ENCODE measurements around the gene SLC38A6. TPM values are rescaled to one million over a fixed set of nuclear protein-coding genes. Genes with fewer than 3 reads are reported as not detected.

SLC38A6 gene
- total RNA-seq, 4 donors from 2014 or later, result 2.3 to 57.5 (median 34.8) TPM

GRCh38 chr14:60975551-60975950, 5.5 kb upstream of the SLC38A6 start:
- no peaks in the 10 kb centered on the region for H3K4me1 ChIP-seq
- no peaks in the 10 kb centered on the region for H3K36me3 ChIP-seq
- TF ChIP-seq CTCF (IDR thresholded peaks at IDR 0.05), result no peak
- no peak for TF ChIP-seq POLR2A (IDR thresholded peaks at IDR 0.05)
- intact Hi-C loops (cut with DNase I; ENCODE audit: low total_unique reads), result no loop called here
- no peak overlapping the region for H3K27ac ChIP-seq
- DNase-seq, result no peak
- H3K9me3 ChIP-seq, result no peaks in the 10 kb centered on the region
- H3K27me3 ChIP-seq, result no peaks in the 10 kb centered on the region
- no peak overlapping the region for H3K4me3 ChIP-seq

GRCh38 chr14:60977847-60978246, 3.2 kb upstream of the SLC38A6 start:
- TF ChIP-seq CTCF (IDR thresholded peaks at IDR 0.05), result no peak
- TF ChIP-seq POLR2A (IDR thresholded peaks at IDR 0.05), result no peak
- Histone ChIP-seq H3K36me3 (no peaks in the 10 kb centered on the region), H3K4me3 (no peak overlapping the region), H3K27me3 (no peaks in the 10 kb centered on the region), H3K9me3 (no peaks in the 10 kb centered on the region), H3K27ac (no peak overlapping the region), H3K4me1 (no peaks in the 10 kb centered on the region)
- intact Hi-C loops (cut with DNase I; ENCODE audit: low total_unique reads), result no loop called here
- DNase-seq, result no peak

- intact Hi-C loops (cut with DNase I; ENCODE audit: low total_unique reads), result no loop called here
- no peak for DNase-seq
- Histone ChIP-seq H3K27me3 (no peaks in the 10 kb centered on the region), H3K4me3 (peak overlapping the region; percentile 93 to 97), H3K4me1 (no peaks in the 10 kb centered on the region), H3K36me3 (no peaks in the 10 kb centered on the region), H3K27ac (peak overlapping the region; percentile 83 to 96), H3K9me3 (no peaks in the 10 kb centered on the region)
- TF ChIP-seq POLR2A (IDR thresholded peaks at IDR 0.05) (no peak), CTCF (IDR thresholded peaks at IDR 0.05) (no peak)
These were observed 799 bp downstream of the SLC38A6 start for GRCh38 chr14:60981633-60982455.

- Histone ChIP-seq H3K36me3 (no peaks in the 10 kb centered on the region), H3K27ac (no peak overlapping the region), H3K9me3 (no peaks in the 10 kb centered on the region), H3K4me1 (no peaks in the 10 kb centered on the region), H3K4me3 (no peak overlapping the region), H3K27me3 (no peaks in the 10 kb centered on the region)
- intact Hi-C loops (cut with DNase I; ENCODE audit: low total_unique reads), result no loop called here
- TF ChIP-seq POLR2A (IDR thresholded peaks at IDR 0.05), result no peak
- no peak for TF ChIP-seq CTCF (IDR thresholded peaks at IDR 0.05)
- DNase-seq, result no peak
These were observed 3.2 kb downstream of the SLC38A6 start for GRCh38 chr14:60984196-60984595.

GRCh38 chr14:60986500-60986899, 5.5 kb downstream of the SLC38A6 start:
- TF ChIP-seq POLR2A (IDR thresholded peaks at IDR 0.05) (no peak), CTCF (IDR thresholded peaks at IDR 0.05) (no peak)
- Histone ChIP-seq H3K36me3 (no peaks in the 10 kb centered on the region), H3K4me1 (no peaks in the 10 kb centered on the region), H3K27me3 (no peaks in the 10 kb centered on the region), H3K4me3 (no peak overlapping the region), H3K9me3 (no peaks in the 10 kb centered on the region), H3K27ac (no peak overlapping the region)
- intact Hi-C loops (cut with DNase I; ENCODE audit: low total_unique reads), result no loop called here
- no peak for DNase-seq
